HUES64 (cell line): Measurements from ENCODE around the gene SND1.
"Not testable (repeated sequence)": the region's sequence is repeated elsewhere in the genome, so short reads cannot be mapped to it uniquely, and the experiment has no call there.

Source experiments
- H3K27ac ChIP-seq: 2 replicates; pipeline ENCODE4 v1.7.0; 2013; ENCODE audit warnings: low read depth, low read length, inconsistent platforms
- H3K27me3 ChIP-seq: 2 replicates; pipeline ENCODE4 v1.6.1; 2013; ENCODE audit warnings: mild to moderate bottlenecking, low read length; ENCODE audit not compliant: insufficient read depth
- H3K36me3 ChIP-seq: 2 replicates; pipeline ENCODE4 v1.6.1; 2013; ENCODE audit warnings: mild to moderate bottlenecking, low read length; ENCODE audit not compliant: insufficient read depth
- H3K4me1 ChIP-seq: 2 replicates; pipeline ENCODE4 v1.6.1; 2013; ENCODE audit warnings: mild to moderate bottlenecking, low read length, moderate library complexity; ENCODE audit not compliant: insufficient read depth
- H3K4me3 ChIP-seq: 2 replicates; pipeline ENCODE4 v1.5.1; 2013; ENCODE audit warnings: mild to moderate bottlenecking, low read length, moderate library complexity
- H3K9ac ChIP-seq: 2 replicates; pipeline ENCODE4 v1.6.1; 2013; ENCODE audit warnings: mild to moderate bottlenecking, low read depth, low read length
- H3K9me3 ChIP-seq: 2 replicates; pipeline ENCODE4 v1.6.1; 2013; ENCODE audit warnings: low read depth, low read length; ENCODE audit not compliant: insufficient read depth
- WGBS: fragments of 150-250, 120-280 bp; methylation state at CpG from one replicate; pipeline ENCODE4 v1.1.7; 2013; ENCODE audit warnings: missing lambda C conversion rate; 5-methylcytosine and 5-hydroxymethylcytosine counted together

SND1 gene

DNA sequence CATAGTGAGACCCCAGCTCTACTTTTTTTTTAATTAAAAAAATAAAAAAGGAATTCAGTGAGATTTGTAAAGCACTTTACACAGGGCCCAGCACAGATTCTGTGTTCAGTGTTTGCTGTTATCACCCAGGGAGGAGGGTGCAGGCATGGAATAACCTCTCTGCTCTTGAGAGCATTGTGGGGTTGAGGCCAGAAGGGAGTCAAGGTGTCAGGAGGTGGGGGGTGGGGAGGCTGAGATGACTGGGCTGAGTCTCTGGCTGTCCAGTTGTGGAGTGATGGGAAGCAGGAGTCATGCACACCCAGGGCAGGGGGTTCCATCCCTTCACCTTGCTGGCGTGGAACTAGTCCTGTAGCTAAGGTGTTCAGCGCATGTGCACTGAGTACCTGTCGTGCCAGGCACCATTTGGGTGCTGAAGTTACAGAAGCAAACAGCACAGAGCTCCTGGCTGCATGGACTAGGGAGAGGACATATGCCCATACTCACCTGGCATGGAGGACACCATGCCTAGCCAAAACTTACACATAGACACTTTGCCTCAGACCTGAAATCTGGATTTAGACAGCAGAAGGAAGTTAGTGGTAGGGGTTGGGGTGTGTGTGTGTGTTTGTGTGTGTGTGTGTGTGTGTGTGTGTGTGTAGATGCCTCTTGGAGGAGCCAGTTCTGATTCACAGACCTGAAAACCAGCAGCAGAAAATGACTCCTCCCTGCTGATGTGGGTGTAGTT lies 448.4 kb downstream of the SND1 start:
- no peaks in the 10 kb centered on the region for H3K4me1 ChIP-seq
- H3K4me3 ChIP-seq = no peak overlapping the region
- no peak overlapping the region for H3K27ac ChIP-seq
- H3K36me3 ChIP-seq = peaks cover 4% of the 10 kb centered on the region; the same call in 1 of the 2 replicates
- H3K9ac ChIP-seq = no peak overlapping the region
- H3K27me3 ChIP-seq = peaks cover 35% of the 10 kb centered on the region
- H3K9me3 ChIP-seq = no peaks in the 10 kb centered on the region
- 93% methylated on average over 3 of the region's 3 CpGs for WGBS

DNA sequence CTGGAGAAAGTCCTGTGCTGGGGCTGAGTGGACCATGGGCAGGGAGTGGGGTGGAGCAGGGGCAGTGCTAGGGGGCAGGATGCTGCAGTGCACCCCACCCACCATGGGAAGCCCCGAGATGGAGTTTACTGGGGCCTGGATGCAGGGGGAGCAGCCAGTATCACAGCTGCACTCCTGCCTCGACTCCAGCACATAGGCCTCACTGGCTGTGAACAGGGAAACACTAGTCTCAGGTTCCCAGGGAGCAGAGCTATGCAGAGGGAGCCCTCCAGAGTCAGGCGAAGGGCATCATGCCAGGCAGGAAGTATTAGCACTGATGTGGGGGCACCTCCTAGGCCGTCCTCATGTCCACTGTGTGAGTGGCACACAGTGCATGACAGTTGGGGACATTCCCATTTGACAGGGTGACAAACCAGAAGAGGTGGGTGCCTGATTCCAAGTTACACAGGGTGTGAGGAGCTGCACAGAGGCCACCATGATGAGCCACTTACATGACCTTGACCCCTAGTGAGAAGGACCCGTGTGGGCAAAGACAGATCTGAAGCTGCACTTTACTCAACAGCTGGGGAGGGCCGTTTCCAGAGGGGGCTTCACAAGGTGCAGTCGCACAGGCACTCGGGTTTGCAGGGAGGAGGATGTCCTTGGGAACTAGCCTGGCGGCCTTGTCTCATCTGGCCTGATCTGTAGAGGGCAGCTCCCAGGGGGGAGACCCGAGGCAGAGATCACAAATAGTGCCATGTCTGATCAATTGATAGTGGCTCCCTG lies 449.1 kb downstream of the SND1 start:
- Histone ChIP-seq H3K36me3 (no peaks in the 10 kb centered on the region), H3K4me1 (no peaks in the 10 kb centered on the region), H3K27ac (no peak overlapping the region), H3K4me3 (no peak overlapping the region), H3K9me3 (no peaks in the 10 kb centered on the region), H3K27me3 (peaks cover 43% of the 10 kb centered on the region), H3K9ac (no peak overlapping the region)
- 81% methylated on average over 10 of the region's 10 CpGs for WGBS

DNA sequence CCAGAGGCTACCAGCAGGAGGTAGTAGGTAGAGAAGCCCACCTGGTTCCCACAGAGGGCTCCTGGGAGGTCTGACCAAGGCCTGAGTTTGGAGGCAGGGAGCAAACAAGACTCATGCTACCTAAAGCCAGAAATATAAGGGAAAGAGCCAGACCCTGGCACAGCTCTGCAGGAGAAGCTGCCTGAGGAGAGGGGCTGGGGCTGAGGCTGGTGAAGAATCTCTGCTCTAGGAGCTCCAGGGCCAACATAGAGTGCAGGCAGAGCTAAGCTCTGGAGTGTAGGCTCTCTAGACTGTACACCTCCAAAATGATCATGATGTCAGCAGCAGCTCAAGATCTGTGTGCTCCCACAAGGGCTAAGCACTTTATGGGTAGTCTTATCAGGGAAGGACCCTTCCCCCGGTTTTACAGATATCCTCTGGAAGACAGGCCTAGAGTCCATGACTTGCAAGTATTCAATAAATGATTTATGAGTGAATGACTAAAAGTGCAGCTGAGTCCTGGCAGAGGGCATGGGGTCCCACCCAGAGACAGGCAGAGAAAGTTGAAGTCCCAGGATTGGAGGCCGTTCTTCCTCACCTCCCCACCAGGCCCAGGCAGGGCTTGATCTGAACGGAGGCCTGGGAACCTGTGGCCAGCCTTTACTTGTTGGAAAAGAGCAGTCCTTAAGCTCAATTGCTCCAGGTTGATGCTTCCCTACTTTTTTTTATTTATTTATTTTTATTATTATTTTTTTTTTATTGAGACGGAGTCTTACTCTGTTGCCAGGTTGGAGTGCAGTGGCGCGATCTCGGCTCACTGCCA lies 450.7 kb downstream of the SND1 start:
- Histone ChIP-seq H3K27ac (no peak overlapping the region), H3K27me3 (peaks cover 54% of the 10 kb centered on the region), H3K4me1 (no peaks in the 10 kb centered on the region), H3K4me3 (no peak overlapping the region), H3K9ac (no peak overlapping the region), H3K36me3 (no peaks in the 10 kb centered on the region), H3K9me3 (no peaks in the 10 kb centered on the region)
- WGBS = 86% methylated on average over 7 of the region's 7 CpGs

DNA sequence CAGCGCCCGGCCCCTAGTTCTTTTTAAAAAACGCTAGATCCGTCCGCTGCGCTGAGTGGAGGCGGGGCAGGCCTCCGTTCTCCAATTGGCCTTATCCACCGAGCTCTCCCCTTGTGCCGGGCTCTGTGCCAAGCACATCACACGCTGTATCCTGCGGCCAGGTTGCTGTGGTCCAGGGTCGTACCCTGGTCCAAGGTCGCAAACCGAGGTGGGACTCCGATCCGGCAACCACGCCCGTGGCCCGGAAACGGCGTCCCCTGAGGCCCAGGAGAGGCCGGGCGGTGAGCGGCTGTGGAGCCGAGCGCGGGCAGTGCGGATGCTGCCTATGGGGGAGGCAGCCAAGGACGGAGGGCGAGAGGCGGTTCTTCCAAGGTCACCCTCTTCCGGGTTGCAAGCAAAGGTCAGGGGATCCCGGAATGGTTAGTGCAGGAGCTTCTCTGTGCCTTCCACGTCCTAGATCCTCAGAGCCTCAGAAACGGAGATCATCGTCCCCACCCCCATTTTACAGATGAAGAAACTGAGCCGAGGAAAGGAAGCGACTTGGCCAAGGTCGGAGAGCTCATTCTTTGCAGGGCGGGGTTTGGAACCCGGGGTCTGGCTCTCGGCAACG lies 451.6 kb downstream of the SND1 start:
- H3K27me3 ChIP-seq = peaks cover 58% of the 10 kb centered on the region
- H3K4me1 ChIP-seq = no peaks in the 10 kb centered on the region
- WGBS = 51% methylated on average over 44 of the region's 44 CpGs
- H3K36me3 ChIP-seq = no peaks in the 10 kb centered on the region
- H3K27ac ChIP-seq = no peak overlapping the region
- H3K9me3 ChIP-seq = no peaks in the 10 kb centered on the region
- H3K4me3 ChIP-seq = peak overlapping the region; percentile 47
- H3K9ac ChIP-seq = no peak overlapping the region; the same call in 1 of the 2 replicates

DNA sequence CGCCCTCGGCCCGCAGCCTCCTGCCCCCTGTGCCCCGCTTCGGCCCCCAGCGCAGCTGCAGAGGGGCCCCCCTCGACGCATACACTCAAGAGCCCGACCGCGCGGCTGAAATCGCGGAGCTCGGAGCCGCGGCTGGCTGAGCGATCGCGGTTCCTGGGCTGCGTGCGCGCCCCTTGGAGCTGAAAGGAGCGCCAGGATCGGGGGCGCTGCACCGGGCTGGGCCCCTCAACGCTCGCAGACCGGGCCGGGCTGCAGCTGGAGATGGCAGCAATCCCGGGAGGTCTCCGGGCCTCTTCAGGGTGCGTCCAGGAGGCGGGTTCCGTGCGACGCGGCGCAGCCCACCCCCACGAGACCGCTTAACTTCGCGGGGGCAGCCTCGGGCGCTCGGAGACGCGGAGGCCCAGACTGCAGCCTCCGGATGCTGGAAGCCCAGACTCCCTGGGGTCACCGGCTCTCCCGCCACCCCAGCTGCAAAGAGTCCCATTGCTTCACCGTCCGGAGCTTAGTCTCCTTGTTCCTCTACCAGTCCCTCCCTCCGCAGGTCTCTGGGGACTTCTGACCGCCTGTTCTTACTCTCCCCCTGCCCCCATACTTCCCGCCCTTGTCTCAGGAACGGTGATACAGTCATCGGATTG lies 452.2 kb downstream of the SND1 start:
- Histone ChIP-seq H3K27ac (no peak overlapping the region), H3K4me3 (peak overlapping the region; percentile 47), H3K4me1 (no peaks in the 10 kb centered on the region), H3K36me3 (no peaks in the 10 kb centered on the region), H3K9me3 (no peaks in the 10 kb centered on the region), H3K9ac (peak overlapping the region; percentile 22; the same call in 1 of the 2 replicates), H3K27me3 (peaks cover 64% of the 10 kb centered on the region)
- 3% methylated on average over 59 of the region's 59 CpGs for WGBS

DNA sequence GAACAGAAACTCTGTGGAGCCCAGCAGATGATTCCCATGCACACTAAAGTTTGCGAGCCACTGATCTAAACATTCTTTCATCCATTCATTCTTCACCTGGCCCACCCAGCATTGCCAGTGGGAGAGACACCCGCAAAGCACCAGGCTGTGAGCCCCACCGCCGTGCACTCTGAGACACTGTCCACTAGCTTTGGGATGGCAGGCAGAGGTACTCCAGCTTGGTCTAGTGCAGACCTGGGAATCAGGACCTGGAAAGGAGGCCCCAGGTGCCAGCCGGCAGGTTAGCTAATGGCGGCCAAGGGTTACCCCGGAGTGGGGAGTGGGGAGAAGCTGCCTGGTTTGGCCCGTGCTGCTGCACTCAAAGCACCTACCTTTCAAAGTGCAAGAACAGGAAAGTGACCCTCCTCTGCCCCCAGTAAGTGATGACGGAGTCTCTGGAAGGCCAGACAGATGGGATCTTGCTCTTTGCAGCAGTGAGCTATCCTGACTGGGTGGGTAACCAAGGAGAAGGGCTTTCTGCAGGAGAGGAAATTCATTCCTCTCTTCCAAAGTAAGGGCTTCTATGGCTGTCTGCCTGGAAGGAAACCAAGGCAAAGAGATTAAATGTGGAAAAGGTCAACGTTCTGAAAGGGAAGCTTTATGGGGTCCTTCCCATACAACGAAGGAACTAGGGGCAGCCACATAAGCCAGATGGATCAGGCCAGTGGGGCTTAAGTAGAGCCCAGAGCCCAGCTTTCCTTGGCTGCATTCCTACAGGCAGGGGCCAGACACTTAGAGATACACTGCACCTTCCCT lies 453.4 kb downstream of the SND1 start:
- Histone ChIP-seq H3K36me3 (no peaks in the 10 kb centered on the region), H3K9ac (no peak overlapping the region), H3K9me3 (no peaks in the 10 kb centered on the region), H3K27ac (no peak overlapping the region), H3K4me1 (no peaks in the 10 kb centered on the region), H3K27me3 (peaks cover 64% of the 10 kb centered on the region), H3K4me3 (no peak overlapping the region)
- WGBS = 91% methylated on average over 11 of the region's 11 CpGs

DNA sequence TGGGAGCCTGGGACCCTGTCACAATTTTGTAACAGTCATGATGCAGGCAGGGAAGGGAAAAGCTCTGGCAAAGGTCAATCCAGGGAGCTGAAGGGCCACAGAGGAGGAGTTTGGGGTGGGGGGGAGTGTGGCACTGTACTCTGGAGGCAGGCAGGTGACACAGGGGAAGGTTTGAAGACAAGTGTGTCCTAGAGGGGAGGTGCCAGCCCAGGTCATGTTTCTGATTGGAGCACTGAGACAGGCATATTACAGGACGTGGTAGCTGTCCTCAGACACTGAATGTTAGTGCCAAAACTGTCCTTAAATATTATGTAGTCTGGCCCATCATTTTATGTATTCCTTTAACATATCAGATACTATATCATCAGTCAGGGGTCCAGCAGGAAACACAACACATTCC lies 454.8 kb downstream of the SND1 start:
- H3K36me3 ChIP-seq = no peaks in the 10 kb centered on the region
- H3K9me3 ChIP-seq = no peaks in the 10 kb centered on the region
- 63% methylated on average over 1 of the region's 1 CpG for WGBS
- H3K4me1 ChIP-seq = no peaks in the 10 kb centered on the region
- no peak overlapping the region for H3K27ac ChIP-seq
- no peak overlapping the region for H3K9ac ChIP-seq
- H3K4me3 ChIP-seq = no peak overlapping the region
- peaks cover 62% of the 10 kb centered on the region for H3K27me3 ChIP-seq

DNA sequence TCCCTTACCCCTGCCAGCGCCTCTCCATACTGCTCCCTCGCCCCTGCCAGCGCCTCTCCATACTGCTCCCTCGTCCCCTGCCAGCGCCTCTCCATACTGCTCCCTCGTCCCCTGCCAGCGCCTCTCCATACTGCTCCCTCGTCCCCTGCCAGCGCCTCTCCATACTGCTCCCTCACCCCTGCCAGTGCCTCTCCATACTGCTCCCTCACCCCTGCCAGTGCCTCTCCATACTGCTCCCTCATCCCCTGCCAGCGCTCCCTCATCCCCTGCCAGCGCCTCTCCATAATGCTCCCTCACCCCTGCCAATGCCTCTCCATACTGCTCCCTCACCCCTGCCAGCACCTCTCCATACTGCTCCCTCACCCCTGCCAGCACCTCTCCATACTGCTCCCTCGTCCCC lies 455.5 kb downstream of the SND1 start:
- 90% methylated on average over 11 of the region's 12 CpGs for WGBS
- not testable (repeated sequence) for H3K9me3 ChIP-seq, H3K4me1 ChIP-seq, H3K9ac ChIP-seq, H3K4me3 ChIP-seq, H3K27ac ChIP-seq, H3K36me3 ChIP-seq
- peaks cover 55% of the 10 kb centered on the region for H3K27me3 ChIP-seq

DNA sequence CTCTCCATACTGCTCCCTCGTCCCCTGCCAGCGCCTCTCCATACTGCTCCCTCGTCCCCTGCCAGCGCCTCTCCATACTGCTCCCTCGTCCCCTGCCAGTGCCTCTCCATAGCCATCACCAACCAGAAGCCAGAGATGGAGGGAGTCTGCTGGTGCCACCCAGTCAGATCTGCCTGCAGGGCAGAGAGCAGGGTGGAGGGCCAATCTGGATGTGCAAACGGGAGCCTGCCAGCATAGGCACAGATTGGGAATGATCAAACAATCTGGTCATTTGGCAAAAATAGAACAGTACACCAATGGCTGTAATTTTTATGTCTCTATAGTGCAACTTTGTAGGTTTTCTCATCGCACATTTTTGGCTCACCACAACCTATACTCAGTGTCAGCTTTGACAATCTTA lies 456.1 kb downstream of the SND1 start:
- no peaks in the 10 kb centered on the region for H3K4me1 ChIP-seq
- H3K36me3 ChIP-seq = no peaks in the 10 kb centered on the region
- no peak overlapping the region for H3K9ac ChIP-seq
- H3K4me3 ChIP-seq = no peak overlapping the region
- no peaks in the 10 kb centered on the region for H3K9me3 ChIP-seq
- H3K27me3 ChIP-seq = peaks cover 49% of the 10 kb centered on the region
- H3K27ac ChIP-seq = no peak overlapping the region
- 86% methylated on average over 7 of the region's 7 CpGs for WGBS
